Rectal smooth muscle tissue (tissue), 1 donor: ENCODE data around the gene HAGH.
"Not testable (repeated sequence)": the region's sequence is repeated elsewhere in the genome, so short reads cannot be mapped to it uniquely, and the experiment has no call there.

Source experiments
- H3K27ac ChIP-seq: one replicate; pipeline ENCODE4 v1.7.0; 2013; ENCODE audit warnings: low read depth, low read length, inconsistent platforms
- H3K27me3 ChIP-seq: one replicate; pipeline ENCODE4 v1.7.0; 2013; ENCODE audit warnings: low read length; ENCODE audit not compliant: control insufficient read depth, insufficient read depth
- H3K36me3 ChIP-seq: one replicate; pipeline ENCODE4 v1.7.0; 2013; ENCODE audit warnings: low read length; ENCODE audit not compliant: control insufficient read depth, insufficient read depth
- H3K4me1 ChIP-seq: one replicate; pipeline ENCODE4 v1.7.0; 2013; ENCODE audit warnings: low read length; ENCODE audit not compliant: control insufficient read depth, insufficient read depth
- H3K4me3 ChIP-seq: one replicate; pipeline ENCODE4 v1.7.0; 2013; ENCODE audit warnings: low read length
- H3K9ac ChIP-seq: one replicate; pipeline ENCODE4 v1.7.0; 2013; ENCODE audit warnings: low read length

The HAGH gene

DNA sequence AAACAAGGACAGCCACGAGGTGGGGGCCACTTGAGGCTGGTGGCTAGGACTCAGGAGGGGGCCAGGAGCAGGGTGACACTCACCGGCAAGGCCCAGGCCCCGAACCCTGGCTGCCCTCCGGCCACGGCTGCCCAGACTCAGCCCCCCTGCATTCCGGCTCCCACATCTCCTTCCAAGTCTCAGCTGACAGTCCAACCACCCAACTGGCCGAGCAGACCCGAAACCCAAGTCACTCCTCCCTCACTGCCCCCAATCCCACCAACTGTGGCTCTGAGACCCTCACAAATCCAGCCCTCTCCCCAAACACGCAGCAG, 9.4 kb downstream of the HAGH start:
- Histone ChIP-seq H3K36me3 (peaks cover 25% of the 10 kb centered on the region), H3K27me3 (no peaks in the 10 kb centered on the region), H3K9ac (no peak overlapping the region), H3K4me1 (no peaks in the 10 kb centered on the region), H3K4me3 (no peak overlapping the region), H3K27ac (no peak overlapping the region)

- Histone ChIP-seq H3K36me3 (peaks cover 22% of the 10 kb centered on the region), H3K27me3 (no peaks in the 10 kb centered on the region), H3K9ac (no peak overlapping the region), H3K4me3 (no peak overlapping the region), H3K4me1 (no peaks in the 10 kb centered on the region), H3K27ac (no peak overlapping the region)
Observed at GRCh38 chr16:1816396-1817275, 10.0 kb downstream of the HAGH start.

GRCh38 chr16:1815461-1815860, 11.2 kb downstream of the HAGH start:
- Histone ChIP-seq H3K27ac (no peak overlapping the region), H3K36me3 (peaks cover 22% of the 10 kb centered on the region), H3K9ac (no peak overlapping the region), H3K27me3 (no peaks in the 10 kb centered on the region), H3K4me1 (no peaks in the 10 kb centered on the region), H3K4me3 (no peak overlapping the region)

DNA sequence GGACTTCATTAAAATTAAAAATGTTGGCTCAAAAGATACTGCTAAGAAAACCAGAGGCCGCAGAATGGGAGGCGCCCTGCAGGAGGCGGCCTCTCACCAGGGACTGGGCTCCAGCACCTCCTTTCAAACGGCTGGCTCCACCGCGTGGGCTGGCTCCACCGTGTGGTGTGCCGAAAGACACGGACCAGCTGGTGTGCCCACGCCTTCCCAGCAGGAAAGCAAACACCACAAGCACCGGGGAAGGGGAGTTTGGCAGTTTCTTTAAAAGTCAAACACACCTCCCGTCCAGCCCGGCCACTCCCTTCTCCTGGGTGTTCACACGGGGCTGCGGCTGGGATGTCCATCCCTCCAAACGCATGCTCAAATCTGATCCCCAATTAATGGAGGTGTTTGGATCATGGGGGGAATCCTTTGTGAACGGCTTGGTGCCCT, 13.9 kb downstream of the HAGH start:
- Histone ChIP-seq H3K4me3 (no peak overlapping the region), H3K27ac (no peak overlapping the region), H3K36me3 (peaks cover 27% of the 10 kb centered on the region), H3K27me3 (no peaks in the 10 kb centered on the region), H3K4me1 (no peaks in the 10 kb centered on the region), H3K9ac (no peak overlapping the region)

DNA sequence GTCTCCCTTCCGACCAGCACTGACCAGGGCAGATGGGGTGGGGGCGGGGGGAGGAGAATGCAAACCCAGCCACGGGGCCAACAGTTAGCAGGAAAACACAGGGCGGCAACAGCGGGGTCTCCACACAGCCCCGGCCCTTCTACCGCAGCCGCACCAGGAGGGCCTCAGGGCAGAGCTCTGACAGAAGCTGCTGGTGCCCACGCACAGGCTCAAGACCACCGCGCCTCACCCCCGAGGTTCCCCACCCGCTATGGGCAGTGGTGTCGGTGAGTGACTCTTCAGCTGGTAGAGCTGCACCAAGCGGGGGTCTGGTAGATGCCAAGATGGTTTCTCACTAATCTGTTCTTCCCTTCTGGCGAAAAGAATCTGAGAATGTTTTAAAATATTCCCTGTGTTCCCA, 16.1 kb downstream of the HAGH start:
- Histone ChIP-seq H3K36me3 (peaks cover 20% of the 10 kb centered on the region), H3K4me1 (no peaks in the 10 kb centered on the region), H3K9ac (no peak overlapping the region), H3K27ac (no peak overlapping the region), H3K27me3 (no peaks in the 10 kb centered on the region), H3K4me3 (no peak overlapping the region)

GRCh38 chr16:1810106-1810505, 16.5 kb downstream of the HAGH start:
- no peak overlapping the region for H3K27ac ChIP-seq
- H3K4me3 ChIP-seq: no peak overlapping the region
- H3K36me3 ChIP-seq: peaks cover 20% of the 10 kb centered on the region
- no peaks in the 10 kb centered on the region for H3K27me3 ChIP-seq
- H3K4me1 ChIP-seq: no peaks in the 10 kb centered on the region
- no peak overlapping the region for H3K9ac ChIP-seq

GRCh38 chr16:1809281-1809801, 17.3 kb downstream of the HAGH start:
- H3K27ac ChIP-seq: no peak overlapping the region
- H3K4me1 ChIP-seq: no peaks in the 10 kb centered on the region
- H3K9ac ChIP-seq: no peak overlapping the region
- H3K4me3 ChIP-seq: no peak overlapping the region
- H3K36me3 ChIP-seq: peaks cover 20% of the 10 kb centered on the region
- no peaks in the 10 kb centered on the region for H3K27me3 ChIP-seq

- H3K9ac ChIP-seq: no peak overlapping the region
- H3K36me3 ChIP-seq: peaks cover 20% of the 10 kb centered on the region
- H3K27me3 ChIP-seq: no peaks in the 10 kb centered on the region
- no peak overlapping the region for H3K4me3 ChIP-seq
- H3K4me1 ChIP-seq: no peaks in the 10 kb centered on the region
- no peak overlapping the region for H3K27ac ChIP-seq
Observed at GRCh38 chr16:1808691-1809090, 17.9 kb downstream of the HAGH start.

- Histone ChIP-seq H3K36me3 (peaks cover 20% of the 10 kb centered on the region), H3K27me3 (no peaks in the 10 kb centered on the region), H3K4me1 (no peaks in the 10 kb centered on the region), H3K4me3 (no peak overlapping the region), H3K9ac (no peak overlapping the region), H3K27ac (no peak overlapping the region)
Observed at GRCh38 chr16:1807626-1808025, 19.0 kb downstream of the HAGH start.

- Histone ChIP-seq H3K27ac (no peak overlapping the region), H3K4me3 (no peak overlapping the region), H3K36me3 (no peaks in the 10 kb centered on the region), H3K4me1 (no peaks in the 10 kb centered on the region), H3K27me3 (no peaks in the 10 kb centered on the region), H3K9ac (no peak overlapping the region)
Observed at GRCh38 chr16:1800701-1801100, 25.9 kb downstream of the HAGH start.

DNA sequence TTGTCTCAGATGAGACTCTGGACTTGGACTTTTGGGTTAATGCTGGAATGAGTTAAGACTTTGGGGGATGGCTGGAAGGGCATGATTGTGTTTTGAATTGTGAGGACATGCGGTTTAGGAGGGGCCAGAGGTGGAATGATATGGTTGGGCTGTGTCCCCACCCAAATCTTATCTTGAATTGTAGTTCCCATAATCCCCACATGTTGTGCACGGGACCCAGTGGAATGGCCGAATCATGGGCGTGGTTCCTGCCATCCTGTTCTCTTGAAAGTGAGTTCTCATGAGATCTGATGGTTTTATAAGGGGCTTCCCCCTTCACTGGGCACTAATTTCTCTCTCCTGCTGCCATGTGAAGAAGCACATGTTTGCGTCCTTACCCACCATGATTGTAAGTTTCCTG, 27.4 kb downstream of the HAGH start:
- H3K4me1 ChIP-seq, H3K27me3 ChIP-seq, H3K9ac ChIP-seq, H3K27ac ChIP-seq, H3K36me3 ChIP-seq, H3K4me3 ChIP-seq: not testable (repeated sequence)

DNA sequence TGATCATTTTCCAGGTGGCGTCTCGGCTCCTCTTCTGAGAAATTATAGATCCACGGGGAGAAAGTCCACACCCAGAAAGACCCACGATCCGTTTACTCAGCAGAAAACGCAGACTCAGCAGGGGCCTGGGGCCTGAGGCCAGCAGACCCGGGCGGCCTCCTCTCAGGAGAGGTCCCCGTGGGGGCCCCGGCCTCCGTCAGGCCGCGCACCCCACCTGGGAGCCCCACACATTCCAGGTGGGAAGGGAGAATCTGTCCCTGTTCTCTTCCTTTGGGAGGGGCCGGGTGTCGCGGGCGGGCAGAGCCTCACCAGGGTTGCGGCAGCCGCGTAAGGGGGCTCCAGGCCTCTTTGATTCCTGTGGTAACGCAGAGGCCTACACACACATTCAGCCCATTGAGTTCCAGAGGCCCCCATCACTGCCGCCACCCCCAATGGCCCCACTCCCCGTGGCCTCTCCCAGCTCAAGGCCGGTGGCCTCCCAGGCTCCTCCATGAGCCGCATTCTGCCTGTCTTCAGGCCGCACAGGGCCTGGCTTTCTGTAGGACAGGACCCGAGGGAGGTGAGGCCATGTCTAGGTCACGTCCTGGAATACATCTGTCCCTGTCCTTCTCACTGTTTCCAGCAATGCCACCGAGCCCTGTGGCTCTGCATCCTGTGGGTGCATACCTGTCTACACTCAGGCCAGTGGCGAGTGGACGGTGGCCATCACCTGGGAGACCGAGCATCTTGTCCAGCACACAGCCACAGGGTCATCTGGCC, 31.5 kb downstream of the HAGH start:
- no peak overlapping the region for H3K4me3 ChIP-seq
- H3K36me3 ChIP-seq: no peaks in the 10 kb centered on the region

More for the DNA sequence above, 31.5 kb downstream of the HAGH start:
- no peak overlapping the region for H3K9ac ChIP-seq
- no peaks in the 10 kb centered on the region for H3K4me1 ChIP-seq
- H3K27me3 ChIP-seq: no peaks in the 10 kb centered on the region
- no peak overlapping the region for H3K27ac ChIP-seq
